PFSK-1 (cell line): ENCODE measurements around the gene SDK1.

Source experiments
- FOXP2 ChIP-seq: optimal IDR thresholded peaks from 2 replicates; pipeline ENCODE3; 2011; ENCODE audit warnings: borderline replicate concordance, control low read depth, inconsistent platforms; ENCODE audit not compliant: insufficient read depth; ENCODE audit errors: extremely low read length, extremely low read depth
- POLR2AphosphoS5 ChIP-seq: IDR thresholded peaks from 2 replicates; pipeline ENCODE4 v1.6.1; 2012; ENCODE audit warnings: low read depth, mild to moderate bottlenecking, control low read depth, low read length, moderate library complexity
- REST ChIP-seq, 2 experiments: IDR thresholded peaks; 2 replicates each; pipeline versions ENCODE4 v1.6.1 to v1.8.0; 2011 to 2012; ENCODE audit warnings: low read depth in 2 of 2, low read length in 2 of 2, control low read depth in 1 of 2, inconsistent platforms in 1 of 2, mild to moderate bottlenecking in 1 of 2, moderate library complexity in 1 of 2; ENCODE audit not compliant: insufficient read depth in 1 of 2
- SIN3A ChIP-seq: IDR thresholded peaks from 2 replicates; pipeline ENCODE4 v1.6.1; 2012; ENCODE audit warnings: mild to moderate bottlenecking, low read length, moderate library complexity, borderline replicate concordance; ENCODE audit not compliant: insufficient read depth
- TAF1 ChIP-seq: IDR thresholded peaks from 2 replicates; pipeline ENCODE4 v1.6.1; 2012; ENCODE audit warnings: low read length, control low read depth, borderline replicate concordance; ENCODE audit not compliant: insufficient read depth

- TF ChIP-seq POLR2AphosphoS5 = no peak
- no peak for TF ChIP-seq REST (IDR thresholded peaks at IDR 0.05; ENCODE audit: insufficient read depth in 1 of 2, low read depth in 2 of 2, low read length in 2 of 2)
- no peak for TF ChIP-seq FOXP2
- no peak for TF ChIP-seq SIN3A
- TF ChIP-seq TAF1 = no peak
Observed at GRCh38 chr7:4216016-4216415, 915.0 kb downstream of the SDK1 start.
